HL-60 (cell line): ENCODE results near the gene RGS1.

ENCODE experiments used
- DNase-seq, 2 experiments: peaks; one replicate each; pipeline ENCODE4 v3.0.0-alpha.2; 2010 to 2020; ENCODE audit warnings: low read depth in 1 of 2, low spot score in 1 of 2
- H3K27ac ChIP-seq: fragments of 250-450 bp; sonication (Bioruptor Pico); replicated peaks from 2 replicates; pipeline ENCODE4 v1.5.1; 2020; ENCODE audit warnings: mild to moderate bottlenecking, moderate library complexity
- H3K27me3 ChIP-seq: fragments of 250-450 bp; sonication (Bioruptor Pico); 2 replicates; pipeline ENCODE4 v1.5.1; 2021; ENCODE audit warnings: mild to moderate bottlenecking, moderate library complexity; ENCODE audit not compliant: insufficient read depth, poor library complexity, severe bottlenecking
- H3K4me3 ChIP-seq: replicated peaks from 2 replicates; pipeline ENCODE4 v1.5.1; 2011; ENCODE audit warnings: mild to moderate bottlenecking, control low read depth, low read length; ENCODE audit not compliant: insufficient read depth
- CTCF ChIP-seq: IDR thresholded peaks from one replicate; pipeline ENCODE4 v1.5.1; 2011; ENCODE audit warnings: low read length, control low read depth, inconsistent platforms; ENCODE audit not compliant: insufficient read depth
- GABPA ChIP-seq: IDR thresholded peaks from 2 replicates; pipeline ENCODE4 v1.6.1; 2012; ENCODE audit warnings: low read depth
- POLR2AphosphoS5 ChIP-seq: IDR thresholded peaks from 2 replicates; pipeline ENCODE4 v1.6.1; 2012; ENCODE audit warnings: low read depth
- REST ChIP-seq: IDR thresholded peaks from 2 replicates; pipeline ENCODE4 v1.6.1; 2012; ENCODE audit warnings: low read depth; ENCODE audit not compliant: insufficient replicate concordance
- SPI1 ChIP-seq: IDR thresholded peaks from 2 replicates; pipeline ENCODE4 v1.6.1; 2012; ENCODE audit warnings: low read depth, mild to moderate bottlenecking, borderline replicate concordance

Gene RGS1

GRCh38 chr1:192629612-192630011 lies 54.0 kb downstream of the RGS1 start:
- Histone ChIP-seq H3K27me3 (no peaks in the 10 kb centered on the region), H3K27ac (no peak overlapping the region), H3K4me3 (no peak overlapping the region)
- TF ChIP-seq REST, result no peak
- no peak for TF ChIP-seq SPI1
- TF ChIP-seq POLR2AphosphoS5, result no peak
- no peak for TF ChIP-seq GABPA
- TF ChIP-seq CTCF, result no peak
- no peak for DNase-seq
